Mucosa of stomach (tissue), 1 donor: ENCODE results near the gene CTCFL.

Experiments used
- H3K27me3 ChIP-seq: one replicate; pipeline ENCODE4 v1.7.0; 2013; ENCODE audit warnings: mild to moderate bottlenecking, low read length; ENCODE audit not compliant: control insufficient read depth, insufficient read depth
- H3K36me3 ChIP-seq: one replicate; pipeline ENCODE4 v1.7.0; 2013; ENCODE audit warnings: low read length; ENCODE audit not compliant: control insufficient read depth, insufficient read depth
- H3K4me1 ChIP-seq: one replicate; pipeline ENCODE4 v1.7.0; 2013; ENCODE audit warnings: mild to moderate bottlenecking, low read length; ENCODE audit not compliant: control insufficient read depth, insufficient read depth
- H3K4me3 ChIP-seq: one replicate; pipeline ENCODE4 v1.7.0; 2013; ENCODE audit warnings: low read length
- H3K9ac ChIP-seq: one replicate; pipeline ENCODE4 v1.7.0; 2013; ENCODE audit warnings: mild to moderate bottlenecking, low read length, moderate library complexity
- H3K9me3 ChIP-seq: one replicate; pipeline ENCODE4 v1.7.0; 2013; ENCODE audit warnings: mild to moderate bottlenecking, low read length, moderate library complexity; ENCODE audit not compliant: control insufficient read depth
- donor health status: Pancreatic carcinoma.

The CTCFL gene

GRCh38 chr20:57448764-57449354 lies 76.1 kb downstream of the CTCFL start:
- Histone ChIP-seq H3K4me1 (no peaks in the 10 kb centered on the region), H3K36me3 (no peaks in the 10 kb centered on the region), H3K9ac (no peak overlapping the region), H3K9me3 (no peaks in the 10 kb centered on the region), H3K4me3 (no peak overlapping the region), H3K27me3 (peaks cover 5% of the 10 kb centered on the region)
